Astrocyte of the spinal cord (primary cell): ENCODE data around the gene LCLAT1.

ENCODE experiments used
- DNase-seq: peaks from one replicate; pipeline ENCODE4 v3.0.0; 2011; ENCODE audit warnings: low read depth, low spot score
- H3K4me3 ChIP-seq: 2 replicates; pipeline ENCODE4 v1.5.1; 2011; ENCODE audit warnings: low read depth, mild to moderate bottlenecking, low read length, moderate library complexity
- CTCF ChIP-seq: IDR thresholded peaks from 2 replicates; pipeline ENCODE4 v1.5.1; 2012; ENCODE audit warnings: low read depth, mild to moderate bottlenecking, low read length, inconsistent platforms
- in situ Hi-C: cut with HindIII; loops from 2 replicates; pipeline ENCODE4 v1.10.0; 2017; ENCODE audit warnings: low sequenced_read_pairs

LCLAT1 gene

GRCh38 chr2:30662268-30663131 lies 215.5 kb downstream of the LCLAT1 start:
- TF ChIP-seq CTCF: no peak
- in situ Hi-C loops: no loop called here
- DNase-seq: peak; percentile 76
- no peak overlapping the region for H3K4me3 ChIP-seq

GRCh38 chr2:30663321-30663720 lies 216.3 kb downstream of the LCLAT1 start:
- no peak for DNase-seq
- no peak for TF ChIP-seq CTCF
- in situ Hi-C loops: no loop called here

GRCh38 chr2:30663806-30664205 lies 216.8 kb downstream of the LCLAT1 start:
- DNase-seq: no peak
- in situ Hi-C loops: no loop called here
- no peak for TF ChIP-seq CTCF
- H3K4me3 ChIP-seq: no peak overlapping the region

More at GRCh38 chr2:30663321-30663720, 216.3 kb downstream of the LCLAT1 start:
- H3K4me3 ChIP-seq: no peak overlapping the region

- in situ Hi-C loops: no loop called here
- TF ChIP-seq CTCF: no peak
- no peak overlapping the region for H3K4me3 ChIP-seq
- peak; percentile 97 for DNase-seq
These were observed 217.8 kb downstream of the LCLAT1 start for GRCh38 chr2:30664761-30665358.

- no peak for DNase-seq
- in situ Hi-C loops: no loop called here
- no peak for TF ChIP-seq CTCF
- H3K4me3 ChIP-seq: no peak overlapping the region
These were observed 218.8 kb downstream of the LCLAT1 start for GRCh38 chr2:30665761-30666265.

GRCh38 chr2:30666266-30666874 lies 219.3 kb downstream of the LCLAT1 start:
- no peak for TF ChIP-seq CTCF
- peak; percentile 93 for DNase-seq
- in situ Hi-C loops: no loop called here
- H3K4me3 ChIP-seq: no peak overlapping the region
